ENCODE results near the gene LONRF2. TPM values are rescaled to one million over a fixed set of nuclear protein-coding genes. Genes with fewer than 3 reads are reported as not detected.

The LONRF2 gene
- total RNA-seq, 1 donor from 2014 or later: 0.68 TPM

DNA sequence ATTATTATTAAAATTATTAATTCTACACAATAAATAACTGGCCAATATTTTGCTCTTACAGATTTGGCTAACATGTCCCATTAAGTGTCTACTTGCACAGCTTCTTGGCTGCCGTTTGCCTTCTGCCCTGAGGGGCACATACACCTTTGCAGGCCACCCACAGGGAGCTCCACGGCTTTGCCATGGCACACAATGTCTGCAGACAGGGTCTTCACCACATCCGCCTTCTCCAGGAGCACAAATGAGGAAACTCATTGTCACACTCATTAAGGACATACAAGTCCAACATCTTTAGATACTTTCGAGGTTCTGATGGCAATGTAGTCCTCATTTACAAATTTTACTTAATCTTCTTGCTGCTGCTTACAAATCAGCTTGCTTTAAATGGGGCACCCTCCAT lies 45.6 kb downstream of the LONRF2 start:
- ATAC-seq (no peak), DNase-seq (ENCODE audit: low spot score) (no peak)

DNA sequence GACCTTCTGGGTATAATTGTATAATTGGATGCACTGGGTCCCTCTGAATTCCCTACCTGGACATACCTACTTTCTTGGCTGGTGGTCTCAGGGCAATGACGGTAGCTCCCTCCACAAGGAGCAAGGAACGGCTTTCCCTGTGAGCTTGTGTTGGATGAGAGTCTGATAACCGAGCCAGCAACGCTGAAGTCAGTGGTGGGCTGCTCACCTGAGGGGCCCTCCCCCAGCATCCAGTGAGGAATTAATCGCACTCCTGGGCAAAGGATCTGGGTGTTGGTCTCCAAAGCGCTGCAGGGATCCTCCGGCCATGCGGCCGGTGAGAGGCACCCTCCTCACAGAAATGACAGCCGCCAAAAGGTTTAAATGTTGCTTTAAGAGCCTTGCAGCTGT lies 47.1 kb downstream of the LONRF2 start:
- ATAC-seq (no peak), DNase-seq (ENCODE audit: low spot score) (no peak)

DNA sequence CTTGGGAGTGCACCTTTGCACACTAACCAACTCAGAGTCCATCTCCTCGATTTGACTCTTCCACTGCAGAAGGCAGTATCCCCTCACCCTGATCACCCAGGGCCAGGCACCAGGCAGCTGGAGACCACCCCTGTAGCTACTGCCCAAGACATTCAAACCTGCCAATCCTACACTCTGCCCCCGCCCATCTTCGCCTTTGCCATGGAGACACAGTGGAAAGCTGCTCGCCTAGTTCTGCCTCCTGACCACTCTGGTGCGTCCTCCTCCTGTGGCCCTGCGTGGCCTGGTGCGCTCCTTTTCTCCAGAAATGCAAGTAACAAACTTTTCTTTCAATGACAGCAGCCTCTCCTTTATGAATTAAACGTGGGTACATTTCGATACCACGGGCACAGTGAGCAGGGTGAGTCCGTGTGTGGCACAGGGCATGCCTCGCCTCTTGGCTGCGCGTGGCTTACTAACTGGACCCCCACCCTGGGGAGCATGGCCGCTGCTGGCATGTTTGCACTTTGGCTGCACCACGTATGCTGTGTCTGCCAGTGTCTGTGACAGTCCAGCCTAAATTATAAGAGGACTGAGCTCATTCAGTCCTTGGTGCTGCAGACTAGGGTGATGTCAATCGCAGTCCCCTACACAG lies 47.6 kb downstream of the LONRF2 start:
- peak; percentile 33 for DNase-seq (ENCODE audit: low spot score)
- no peak for ATAC-seq

DNA sequence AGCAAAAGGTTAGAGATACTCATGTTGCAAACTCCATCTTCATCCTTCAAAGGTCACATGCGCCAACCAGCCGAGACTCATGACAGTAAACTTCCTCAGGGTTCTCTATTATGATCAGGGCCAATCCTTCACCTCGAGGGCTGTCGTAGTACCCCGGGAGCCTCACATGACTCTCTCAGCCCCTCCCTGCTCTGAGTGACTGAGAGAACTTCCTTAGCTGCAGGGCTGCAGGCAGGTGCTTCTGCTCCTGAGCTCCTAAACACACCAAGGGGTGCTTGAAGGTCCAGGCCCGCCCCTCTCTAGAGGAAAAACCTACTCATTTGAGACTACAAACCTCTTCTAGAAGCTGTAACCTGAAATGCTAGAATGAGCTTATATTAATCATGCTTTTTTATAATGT lies 48.2 kb downstream of the LONRF2 start:
- DNase-seq (ENCODE audit: low spot score): no peak
- ATAC-seq: no peak

DNA sequence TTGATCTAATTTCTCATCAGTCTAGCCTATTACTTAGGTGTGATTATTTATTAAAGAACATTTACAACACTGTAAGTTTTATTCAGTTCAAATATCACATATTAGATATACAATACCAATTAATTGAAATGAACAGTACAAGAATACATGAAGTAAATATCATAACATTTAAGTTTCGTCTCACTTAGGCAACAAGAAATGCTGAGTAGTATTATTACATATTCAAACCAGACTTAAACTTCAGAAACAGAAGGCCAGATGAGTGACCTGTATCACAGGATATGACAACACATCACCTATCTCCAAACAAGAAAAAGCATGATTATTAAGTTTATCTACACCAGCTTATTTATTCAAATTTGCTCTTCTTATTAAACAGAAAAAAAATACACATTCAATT lies 48.9 kb downstream of the LONRF2 start:
- ATAC-seq (no peak), DNase-seq (ENCODE audit: low spot score) (no peak)

DNA sequence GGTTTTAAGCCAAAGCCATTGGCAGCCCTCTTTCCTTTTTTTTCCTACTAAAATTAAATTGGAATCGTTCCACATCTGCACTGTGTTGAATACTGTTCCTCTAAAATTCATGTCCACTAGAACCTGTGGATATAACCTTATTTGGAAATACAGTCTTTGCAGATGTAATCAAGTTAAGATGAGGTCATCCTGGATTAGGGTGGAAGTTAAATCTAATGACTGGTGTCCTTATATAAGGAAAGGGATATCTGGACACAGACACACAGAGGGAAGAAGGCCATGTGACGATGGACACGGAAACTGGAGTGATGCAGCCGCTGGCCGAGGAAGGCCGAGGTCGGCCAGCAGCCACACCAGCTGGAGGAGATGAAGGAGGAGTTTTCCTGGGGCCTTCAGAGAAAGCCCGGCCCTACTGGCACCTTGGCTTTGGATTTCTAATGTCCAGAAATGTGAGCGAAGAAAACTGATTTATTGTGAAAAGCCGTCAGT lies 49.4 kb downstream of the LONRF2 start:
- ATAC-seq (peak; percentile 19), DNase-seq (ENCODE audit: low spot score) (peak; percentile 41)

DNA sequence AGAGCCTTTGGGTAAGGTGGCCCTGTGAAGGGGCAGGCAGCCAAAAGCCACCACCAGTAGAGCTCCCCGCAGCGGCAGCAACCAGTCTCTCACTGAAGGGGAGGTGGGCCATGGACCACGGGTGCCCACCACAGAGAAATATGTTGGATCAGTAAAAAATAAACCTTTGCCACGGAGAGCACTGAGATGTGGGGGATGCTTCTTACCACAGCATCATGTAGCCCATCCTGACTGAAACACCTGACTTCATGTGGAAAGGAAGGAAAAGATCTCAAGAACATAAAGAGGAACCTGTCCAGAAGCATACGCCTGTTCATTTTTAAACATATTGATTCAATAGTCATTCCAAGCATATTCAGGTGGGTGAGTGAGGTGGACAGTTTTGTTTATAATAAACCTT lies 51.1 kb downstream of the LONRF2 start:
- DNase-seq (ENCODE audit: low spot score) (no peak), ATAC-seq (no peak)

DNA sequence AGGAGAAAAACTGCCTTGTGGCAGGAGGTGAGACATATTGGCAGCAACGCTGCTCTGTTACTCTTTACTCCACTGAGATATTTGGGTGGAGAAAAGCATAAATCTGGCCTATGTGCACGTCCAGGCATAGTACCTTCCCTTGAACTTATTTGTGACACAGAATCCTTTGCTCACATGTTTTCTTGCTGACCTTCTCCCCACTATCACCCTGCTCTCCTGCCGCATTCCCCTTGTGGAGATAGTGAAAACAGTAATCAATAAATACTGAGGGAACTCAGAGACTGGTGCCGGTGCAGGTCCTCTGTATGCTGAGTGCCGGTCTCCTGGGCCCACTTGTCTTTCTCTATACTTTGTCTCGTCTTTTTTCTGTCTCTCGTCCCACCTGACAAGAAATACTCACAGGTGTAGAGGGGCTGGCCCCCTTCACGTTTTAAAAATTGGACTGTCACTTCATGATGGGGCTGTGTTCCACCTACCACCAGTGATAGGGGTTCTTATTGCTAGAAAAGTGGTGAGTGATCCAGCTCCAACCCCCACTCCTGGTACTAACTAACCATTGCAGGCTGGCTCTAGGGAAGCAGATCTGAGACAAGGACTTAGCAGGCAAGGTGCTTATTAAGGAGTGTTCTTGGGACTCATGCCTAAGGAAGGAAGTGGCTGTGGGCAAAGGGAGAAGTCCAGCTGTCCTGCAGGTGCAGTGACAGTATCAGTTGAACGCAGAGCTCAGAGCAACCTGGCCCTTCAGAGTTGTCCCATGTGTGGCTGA lies 51.7 kb downstream of the LONRF2 start:
- ATAC-seq (no peak), DNase-seq (ENCODE audit: low spot score) (no peak)

DNA sequence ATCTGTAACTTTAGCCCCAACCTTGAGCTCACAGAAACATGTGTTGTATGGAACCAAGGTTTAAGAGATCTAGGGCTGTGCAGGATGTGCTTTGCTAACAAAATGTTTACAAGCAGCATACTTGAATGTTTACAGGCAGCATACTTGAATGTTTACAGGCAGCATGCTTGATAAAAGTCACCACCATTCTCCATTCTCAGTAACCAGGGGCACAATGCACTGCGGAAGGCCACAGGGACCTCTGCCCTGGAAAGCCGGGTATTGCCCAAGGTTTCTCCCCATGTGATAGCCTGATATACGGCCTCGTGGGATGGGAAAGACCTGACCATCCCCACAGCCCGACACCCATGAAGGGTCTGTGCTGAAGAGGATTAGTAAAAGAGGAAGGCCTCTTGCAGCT lies 52.4 kb downstream of the LONRF2 start:
- no peak for DNase-seq (ENCODE audit: low spot score)

DNA sequence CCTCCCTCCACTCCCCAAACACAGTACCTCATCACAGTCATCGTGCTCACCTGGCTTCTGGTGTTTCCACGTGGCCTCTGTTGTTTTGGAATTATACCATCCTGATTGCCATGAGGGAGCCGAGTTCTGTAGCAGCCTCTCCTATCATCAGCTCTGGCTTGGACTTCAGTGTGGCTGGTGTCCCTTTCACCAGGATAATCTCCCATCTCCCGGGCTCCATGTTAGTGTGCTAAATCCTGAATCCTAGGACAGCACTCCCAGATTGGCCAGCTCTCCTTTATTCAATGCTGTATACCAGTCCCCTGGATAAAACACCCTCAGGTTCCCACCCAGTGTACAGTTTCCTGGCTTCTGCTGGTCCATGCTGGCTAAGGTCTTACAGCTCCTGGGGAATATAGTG lies 53.3 kb downstream of the LONRF2 start:
- ATAC-seq: no peak
- DNase-seq (ENCODE audit: low spot score): no peak

More for the DNA sequence above, 52.4 kb downstream of the LONRF2 start:
- no peak for ATAC-seq

DNA sequence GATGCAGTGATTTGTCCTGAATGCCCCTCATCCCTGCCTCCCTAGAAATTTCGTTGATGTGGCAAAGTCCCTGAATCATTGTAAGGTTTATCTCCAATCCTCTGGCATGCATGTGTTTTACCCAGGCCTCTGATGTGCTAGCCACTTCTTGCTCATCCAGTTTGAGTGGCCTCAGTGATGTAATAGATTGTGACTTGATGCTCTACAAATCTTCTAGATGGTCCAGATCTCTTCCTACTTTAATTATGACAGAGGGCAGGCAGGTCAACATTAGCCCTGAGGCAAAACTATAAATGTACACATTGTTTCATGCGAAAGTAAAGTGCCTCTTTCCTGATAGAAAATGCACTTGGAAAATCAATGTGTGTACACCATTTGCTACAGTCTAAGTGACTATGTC lies 54.5 kb downstream of the LONRF2 start:
- no peak for ATAC-seq

DNA sequence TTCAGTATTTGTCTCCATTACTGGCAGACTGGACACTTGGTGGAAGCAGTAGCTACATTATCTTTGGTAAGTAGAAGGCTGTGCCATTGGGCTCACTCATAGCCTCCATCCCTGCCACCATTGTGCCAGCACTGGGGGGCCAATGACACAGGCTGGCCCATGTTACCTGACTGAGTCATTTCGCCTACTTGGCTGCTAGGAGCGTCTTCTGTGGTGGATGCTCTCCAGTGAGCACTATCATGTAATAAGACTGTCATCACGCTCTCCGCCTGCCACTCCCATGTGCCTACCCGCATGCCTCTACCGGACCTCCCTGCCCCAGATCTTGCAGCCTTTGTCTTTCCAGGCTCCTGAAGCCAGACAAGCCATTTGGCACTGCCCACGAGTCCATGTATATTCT lies 56.2 kb downstream of the LONRF2 start:
- ATAC-seq (no peak), DNase-seq (ENCODE audit: low spot score) (no peak)

More for the DNA sequence above, 54.5 kb downstream of the LONRF2 start:
- DNase-seq (ENCODE audit: low spot score): no peak

DNA sequence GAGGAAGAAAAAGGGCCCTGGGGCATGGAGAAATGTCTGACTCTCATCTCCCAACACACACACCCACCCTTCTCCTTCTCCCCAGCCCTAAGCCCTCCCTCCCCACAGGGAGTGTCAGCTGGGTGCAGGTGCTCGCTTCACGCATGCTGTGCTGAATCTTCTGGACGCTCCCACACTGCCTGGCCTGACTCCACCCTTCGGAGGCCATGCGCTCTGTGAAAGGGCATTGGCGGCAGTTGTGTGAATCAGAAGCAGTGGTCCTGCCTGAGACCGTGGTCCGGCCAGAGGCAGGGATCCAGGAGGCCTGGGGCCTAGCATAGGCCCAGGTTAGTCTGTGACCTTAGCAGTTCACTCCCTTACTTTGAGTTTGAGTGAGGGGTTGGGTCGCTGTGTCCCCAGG lies 57.1 kb downstream of the LONRF2 start:
- no peak for DNase-seq (ENCODE audit: low spot score)
- no peak for ATAC-seq

DNA sequence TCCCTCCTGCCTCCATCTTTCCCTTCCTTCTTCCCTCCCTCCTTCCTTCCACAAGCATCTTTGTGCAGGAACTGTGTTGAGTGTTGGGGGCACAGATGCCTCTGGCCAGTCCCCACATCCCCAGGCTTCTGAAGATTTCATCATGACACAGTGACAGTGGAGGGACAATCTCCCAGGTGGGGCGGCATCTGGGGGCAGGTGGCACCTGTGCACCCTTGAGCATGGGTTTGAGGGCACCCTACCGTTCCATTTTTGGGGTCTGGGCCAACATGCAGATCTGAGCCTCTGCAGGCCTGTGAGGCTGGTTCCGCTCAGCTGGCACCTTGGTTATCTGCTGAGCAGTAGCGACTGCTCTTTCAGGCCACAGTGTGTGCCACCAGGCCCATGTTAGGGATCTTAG lies 57.6 kb downstream of the LONRF2 start:
- ATAC-seq (no peak), DNase-seq (ENCODE audit: low spot score) (no peak)

DNA sequence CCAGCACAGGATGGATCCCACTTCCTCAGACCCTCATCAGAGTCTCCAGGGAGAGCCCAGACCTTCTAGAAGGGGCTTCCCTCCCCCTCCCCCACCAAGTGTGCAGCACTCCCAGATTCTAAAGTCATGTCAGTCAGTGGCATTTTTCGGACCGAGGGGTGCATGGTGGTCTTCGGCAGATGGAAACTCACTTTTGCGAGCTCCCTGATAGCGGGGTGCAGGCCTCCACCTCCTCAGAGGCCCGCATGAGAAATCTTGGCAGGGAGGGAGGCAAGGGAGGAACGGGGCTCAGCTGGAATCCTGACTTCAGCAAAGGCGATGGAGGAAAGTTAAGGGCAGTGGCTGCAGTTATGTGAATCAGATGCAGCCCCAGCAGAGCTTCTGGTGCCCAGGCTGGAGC lies 58.2 kb downstream of the LONRF2 start:
- DNase-seq (ENCODE audit: low spot score) (no peak), ATAC-seq (no peak)

DNA sequence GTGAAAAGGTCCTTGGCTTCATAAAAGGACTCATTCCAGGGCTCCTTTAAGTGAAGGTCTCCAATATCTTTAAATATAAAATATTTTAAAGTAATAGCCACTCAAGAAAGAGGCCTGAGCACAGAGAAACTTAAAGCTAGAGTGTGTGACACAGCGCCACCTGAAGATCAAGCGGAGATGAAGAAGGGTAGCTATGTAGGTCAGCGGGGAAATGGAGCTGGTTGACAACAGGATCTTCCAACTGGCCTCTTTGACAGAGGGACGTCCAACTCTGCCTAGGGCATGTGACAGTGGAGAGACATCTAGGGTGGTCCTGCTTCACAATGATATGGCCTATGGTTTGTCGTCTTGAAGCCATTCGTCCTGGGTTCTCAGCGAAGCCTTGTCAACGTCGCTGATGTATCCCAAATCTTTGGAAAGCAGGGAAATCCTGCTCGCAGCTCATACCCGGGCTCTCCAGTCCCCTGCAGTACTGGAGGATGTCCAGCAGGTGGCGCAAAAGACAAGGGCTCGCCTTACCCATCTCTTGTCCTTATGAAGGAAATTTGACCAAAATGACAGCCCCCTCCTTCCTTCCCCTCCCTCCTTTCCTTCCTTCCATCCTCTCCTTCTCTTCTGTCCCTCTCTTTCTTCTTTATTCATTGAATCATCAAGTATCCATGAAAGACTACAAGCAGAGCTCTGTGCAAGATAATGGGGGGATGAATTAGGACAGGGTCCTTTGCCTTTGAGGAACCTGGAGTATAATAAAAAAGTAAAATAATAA lies 59.6 kb downstream of the LONRF2 start:
- ATAC-seq (peak; percentile 90), DNase-seq (ENCODE audit: low spot score) (peak; percentile 74)

DNA sequence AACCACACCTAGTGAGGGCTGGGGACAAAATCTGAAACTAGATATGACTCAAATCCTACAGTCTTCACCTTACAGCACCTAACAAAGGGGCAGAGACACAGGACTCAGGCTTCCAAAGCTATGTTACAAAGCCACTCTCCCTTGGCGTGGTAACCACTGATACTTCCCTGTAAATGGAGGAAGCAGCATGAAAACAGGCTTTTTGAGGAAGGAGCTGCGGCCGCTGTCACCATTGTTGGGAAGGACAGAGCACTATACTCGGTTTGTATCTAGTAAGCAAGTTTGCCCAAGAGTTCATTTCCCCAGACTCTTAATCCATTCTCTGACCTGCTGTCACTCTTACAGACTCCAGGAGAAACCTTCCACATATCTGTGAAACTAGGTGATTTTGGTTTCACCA lies 60.3 kb downstream of the LONRF2 start:
- DNase-seq (ENCODE audit: low spot score) (no peak), ATAC-seq (no peak)

DNA sequence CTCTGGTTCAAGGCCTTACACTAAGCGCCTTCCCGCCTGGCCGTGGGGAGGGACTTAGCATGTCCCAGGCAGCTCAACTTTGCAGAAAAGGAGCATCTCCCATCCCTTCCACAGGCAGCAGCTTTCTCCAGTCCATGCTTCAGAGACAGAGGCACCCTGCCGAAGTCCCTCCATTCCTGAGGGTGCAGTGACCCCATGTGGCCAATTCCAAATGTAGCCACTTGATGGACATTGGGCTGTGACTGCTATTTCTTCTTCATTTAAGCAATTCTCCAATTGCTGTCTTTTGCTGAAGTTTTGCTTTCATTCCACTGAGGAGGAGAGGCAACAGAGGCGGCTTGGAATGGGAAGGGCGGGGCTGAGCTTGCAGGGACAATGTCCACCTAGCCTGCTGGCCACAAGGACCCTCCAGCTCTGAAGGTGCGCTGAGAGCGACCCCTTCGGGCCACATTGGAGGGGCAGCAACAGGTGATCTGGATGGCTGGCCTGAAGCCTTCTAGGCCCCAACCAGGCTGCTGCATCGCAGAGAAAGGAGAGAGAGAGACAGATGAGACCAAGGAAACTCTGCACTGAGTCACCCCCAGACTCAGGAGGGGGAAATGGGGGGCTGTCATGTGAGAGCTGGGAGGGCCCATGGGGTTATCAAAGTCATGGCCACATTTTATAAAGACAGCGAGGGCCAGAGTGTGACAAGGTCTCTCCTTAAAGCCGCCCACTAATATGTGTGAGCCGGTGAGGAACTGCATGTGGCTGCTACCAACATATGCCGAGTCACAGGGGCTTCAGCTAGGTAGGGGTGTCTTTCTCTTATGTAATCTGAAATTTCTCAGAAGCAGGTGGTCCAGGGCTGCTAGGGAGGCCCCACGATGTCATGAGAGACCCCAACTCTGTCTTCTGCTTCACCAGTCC lies 61.3 kb downstream of the LONRF2 start:
- DNase-seq (ENCODE audit: low spot score): peak; percentile 72
- peak; percentile 89 for ATAC-seq

DNA sequence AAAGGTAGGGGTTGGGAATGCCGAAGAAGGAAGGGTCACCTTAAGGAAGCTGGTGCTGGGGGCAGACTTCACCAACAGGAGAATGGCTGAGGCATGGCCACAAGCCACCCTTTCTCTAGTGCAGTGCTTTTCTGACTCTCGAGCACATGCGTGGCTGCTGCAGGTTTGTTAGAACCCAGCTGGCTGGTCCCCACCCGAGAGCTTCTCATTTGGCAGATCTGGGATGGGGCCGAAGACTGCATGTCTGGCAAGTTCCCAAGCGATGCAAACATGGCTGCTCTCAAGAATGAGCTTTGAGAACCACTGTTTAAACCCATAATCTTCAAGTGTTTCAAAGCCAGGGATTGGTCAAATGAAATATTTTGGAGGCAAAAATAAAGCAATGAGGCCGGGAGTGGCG lies 63.2 kb downstream of the LONRF2 start:
- ATAC-seq (no peak), DNase-seq (ENCODE audit: low spot score) (no peak)

DNA sequence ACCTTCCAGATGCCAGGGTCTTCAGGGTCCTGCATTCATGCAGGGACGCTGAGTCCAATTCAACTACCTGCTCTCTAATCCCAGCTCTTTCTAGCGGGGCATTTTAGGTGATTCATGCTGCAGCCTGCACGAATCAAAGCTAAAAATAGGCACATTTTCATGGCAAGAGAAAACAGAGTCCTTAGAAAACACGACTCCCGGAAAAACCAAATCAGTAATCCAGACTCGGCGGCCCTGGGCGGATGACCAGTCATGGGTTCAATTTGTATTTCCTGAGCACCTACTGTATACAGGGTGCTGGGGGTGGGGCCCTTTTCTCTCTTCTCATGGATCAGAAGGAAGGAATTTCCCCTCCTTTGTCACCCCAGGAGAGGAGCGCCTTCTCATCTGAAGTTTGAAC lies 64.4 kb downstream of the LONRF2 start:
- DNase-seq (ENCODE audit: low spot score) (no peak), ATAC-seq (no peak)

DNA sequence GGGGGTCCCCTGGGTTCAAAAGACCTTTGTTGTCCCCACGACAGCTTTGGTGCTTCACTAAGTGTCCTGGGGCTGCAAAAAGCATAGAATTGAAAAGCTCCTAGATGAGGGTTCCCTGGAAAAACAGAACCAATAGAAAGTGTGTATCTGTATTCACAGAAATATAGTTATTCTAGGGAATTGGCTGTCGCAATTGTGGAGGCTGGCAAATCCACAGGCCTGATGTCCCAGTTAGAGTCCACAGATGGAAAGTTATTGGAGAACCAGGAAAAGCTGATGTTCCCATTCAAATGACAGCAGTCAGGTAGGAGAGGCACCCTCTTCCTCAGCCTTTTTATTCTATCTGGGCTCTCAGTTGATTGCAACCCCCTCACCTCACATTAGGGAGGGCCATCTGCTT lies 65.5 kb downstream of the LONRF2 start:
- DNase-seq (ENCODE audit: low spot score): no peak
- ATAC-seq: no peak
